22Rv1 (cell line): Measurements from ENCODE around the gene NLRC5.

Experiments
- ZFX ChIP-seq: fragments of 450-650 bp; IDR thresholded peaks from 2 replicates; pipeline ENCODE4 v1.6.1; 2017; ENCODE audit warnings: antibody characterized with exemption, borderline replicate concordance
- TF ChIP-seq, protein P1 (sequence below): fragments of 450-650 bp; IDR thresholded peaks from 2 replicates; pipeline ENCODE4 v1.5.1; 2017; ENCODE audit warnings: mild to moderate bottlenecking

DNA sequence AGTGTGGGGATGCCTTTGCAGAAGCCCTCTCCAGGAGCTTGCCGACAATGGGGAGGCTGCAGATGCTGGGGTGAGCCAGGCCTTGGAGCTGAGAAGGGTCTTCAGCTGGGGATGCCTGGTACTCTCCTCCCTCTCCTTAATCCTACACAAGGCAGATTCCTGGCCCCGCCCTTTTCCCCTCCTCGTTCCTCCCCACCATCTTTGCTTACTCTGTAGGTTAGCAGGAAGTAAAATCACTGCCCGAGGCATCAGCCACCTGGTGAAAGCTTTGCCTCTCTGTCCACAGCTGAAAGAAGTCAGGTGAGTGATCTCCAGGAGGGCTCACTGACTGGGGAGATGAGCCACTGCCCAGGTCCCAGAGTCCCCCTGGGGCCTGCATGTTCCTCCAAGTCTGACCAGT, 38.7 kb downstream of the NLRC5 start:
- TF ChIP-seq, protein P1, sequence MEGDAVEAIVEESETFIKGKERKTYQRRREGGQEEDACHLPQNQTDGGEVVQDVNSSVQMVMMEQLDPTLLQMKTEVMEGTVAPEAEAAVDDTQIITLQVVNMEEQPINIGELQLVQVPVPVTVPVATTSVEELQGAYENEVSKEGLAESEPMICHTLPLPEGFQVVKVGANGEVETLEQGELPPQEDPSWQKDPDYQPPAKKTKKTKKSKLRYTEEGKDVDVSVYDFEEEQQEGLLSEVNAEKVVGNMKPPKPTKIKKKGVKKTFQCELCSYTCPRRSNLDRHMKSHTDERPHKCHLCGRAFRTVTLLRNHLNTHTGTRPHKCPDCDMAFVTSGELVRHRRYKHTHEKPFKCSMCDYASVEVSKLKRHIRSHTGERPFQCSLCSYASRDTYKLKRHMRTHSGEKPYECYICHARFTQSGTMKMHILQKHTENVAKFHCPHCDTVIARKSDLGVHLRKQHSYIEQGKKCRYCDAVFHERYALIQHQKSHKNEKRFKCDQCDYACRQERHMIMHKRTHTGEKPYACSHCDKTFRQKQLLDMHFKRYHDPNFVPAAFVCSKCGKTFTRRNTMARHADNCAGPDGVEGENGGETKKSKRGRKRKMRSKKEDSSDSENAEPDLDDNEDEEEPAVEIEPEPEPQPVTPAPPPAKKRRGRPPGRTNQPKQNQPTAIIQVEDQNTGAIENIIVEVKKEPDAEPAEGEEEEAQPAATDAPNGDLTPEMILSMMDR, result no peak
- TF ChIP-seq ZFX, result no peak
